H9 (cell line): ENCODE data around the gene AK5. TPM values are rescaled to one million over a fixed set of nuclear protein-coding genes. Genes with fewer than 3 reads are reported as not detected.

Experiments used
- DNase-seq: peaks from one replicate; pipeline ENCODE4 v3.0.0-alpha.2; 2017
- H2AFZ ChIP-seq: one replicate; pipeline ENCODE4 v1.6.1; 2013; ENCODE audit warnings: mild to moderate bottlenecking, low read length, control low read depth, moderate library complexity
- H2AK5ac ChIP-seq: 2 replicates; pipeline ENCODE4 v1.6.1; 2013; ENCODE audit warnings: low read length, control low read depth, mixed read lengths; ENCODE audit not compliant: insufficient read length
- H2BK120ac ChIP-seq: one replicate; pipeline ENCODE4 v1.6.1; 2013; ENCODE audit warnings: low read depth, mild to moderate bottlenecking, low read length, control low read depth, inconsistent platforms; ENCODE audit not compliant: poor library complexity, severe bottlenecking
- H2BK12ac ChIP-seq: 2 replicates; pipeline ENCODE4 v1.6.1; 2013; ENCODE audit warnings: low read length, control low read depth, mixed read lengths, low read depth; ENCODE audit not compliant: insufficient read length
- H2BK15ac ChIP-seq: 2 replicates; pipeline ENCODE4 v1.6.1; 2013; ENCODE audit warnings: low read depth, low read length, control low read depth
- H2BK20ac ChIP-seq: one replicate; pipeline ENCODE4 v1.6.1; 2013; ENCODE audit warnings: low read depth, mild to moderate bottlenecking, low read length, control low read depth, inconsistent platforms; ENCODE audit not compliant: poor library complexity, severe bottlenecking
- H2BK5ac ChIP-seq: 2 replicates; pipeline ENCODE4 v1.6.1; 2013; ENCODE audit warnings: low read length, control low read depth, mixed read lengths; ENCODE audit not compliant: insufficient read length
- H3K14ac ChIP-seq: 2 replicates; pipeline ENCODE4 v1.6.1; 2013; ENCODE audit warnings: low read length, control low read depth; ENCODE audit not compliant: insufficient read depth
- H3K18ac ChIP-seq: 2 replicates; pipeline ENCODE4 v1.6.1; 2013; ENCODE audit warnings: low read depth, mild to moderate bottlenecking, mixed read lengths, low read length, control low read depth; ENCODE audit not compliant: insufficient read length
- H3K23ac ChIP-seq: 2 replicates; pipeline ENCODE4 v1.6.1; 2013; ENCODE audit warnings: low read length, control low read depth, mixed read lengths, low read depth; ENCODE audit not compliant: insufficient read length
- H3K23me2 ChIP-seq: 2 replicates; pipeline ENCODE4 v1.6.1; 2013; ENCODE audit warnings: low read depth, mild to moderate bottlenecking, mixed read lengths, low read length, control low read depth; ENCODE audit not compliant: insufficient read length, poor library complexity, severe bottlenecking
- H3K27ac ChIP-seq: 2 replicates; pipeline ENCODE4 v1.5.1; 2013; ENCODE audit warnings: low read length, control low read depth, mixed read lengths, low read depth; ENCODE audit not compliant: insufficient read length
- H3K27me3 ChIP-seq: 2 replicates; pipeline ENCODE4 v1.6.1; 2013; ENCODE audit warnings: low read length, control low read depth, inconsistent platforms; ENCODE audit not compliant: insufficient read depth
- H3K4ac ChIP-seq: 2 replicates; pipeline ENCODE4 v1.6.1; 2013; ENCODE audit warnings: low read depth, mild to moderate bottlenecking, control low read depth, inconsistent platforms, low read length, moderate library complexity
- H3K4me1 ChIP-seq: 2 replicates; pipeline ENCODE4 v1.6.1; 2013; ENCODE audit warnings: low read length, control low read depth, inconsistent platforms; ENCODE audit not compliant: insufficient read depth
- H3K4me2 ChIP-seq: 2 replicates; pipeline ENCODE4 v1.6.1; 2013; ENCODE audit warnings: low read length, control low read depth, mixed read lengths; ENCODE audit not compliant: insufficient read length, insufficient read depth
- H3K56ac ChIP-seq: 2 replicates; pipeline ENCODE4 v1.6.1; 2013; ENCODE audit warnings: low read depth, mild to moderate bottlenecking, mixed read lengths, low read length, control low read depth; ENCODE audit not compliant: insufficient read length
- H3K79me1 ChIP-seq: 2 replicates; pipeline ENCODE4 v1.6.1; 2013; ENCODE audit warnings: low read depth, mild to moderate bottlenecking, moderate library complexity, low read length, control low read depth, inconsistent platforms; ENCODE audit not compliant: insufficient read depth, poor library complexity, severe bottlenecking
- H3K79me2 ChIP-seq: 2 replicates; pipeline ENCODE4 v1.6.1; 2013; ENCODE audit warnings: low read length, control low read depth, inconsistent platforms; ENCODE audit not compliant: insufficient read depth
- H3K9ac ChIP-seq: 2 replicates; pipeline ENCODE4 v1.6.1; 2013; ENCODE audit warnings: low read length, control low read depth, mixed read lengths; ENCODE audit not compliant: insufficient read length; ENCODE audit errors: extremely low read depth
- H3K9me3 ChIP-seq: one replicate; pipeline ENCODE4 v1.6.1; 2013; ENCODE audit warnings: low read depth, low read length, inconsistent platforms; ENCODE audit not compliant: control insufficient read depth
- H3T11ph ChIP-seq: one replicate; pipeline ENCODE4 v1.6.1; 2013; ENCODE audit warnings: mild to moderate bottlenecking, low read length, control low read depth, inconsistent platforms
- H4K20me1 ChIP-seq: one replicate; pipeline ENCODE4 v1.6.1; 2013; ENCODE audit not compliant: control insufficient read depth, insufficient read length, insufficient read depth
- H4K5ac ChIP-seq: 2 replicates; pipeline ENCODE4 v1.6.1; 2013; ENCODE audit warnings: low read depth, mild to moderate bottlenecking, mixed read lengths, low read length, control low read depth; ENCODE audit not compliant: insufficient read length
- H4K8ac ChIP-seq: replicated peaks from 2 replicates; pipeline ENCODE4 v1.6.1; 2013; ENCODE audit warnings: low read length, control low read depth, mixed read lengths, low read depth; ENCODE audit not compliant: insufficient read length
- H4K91ac ChIP-seq: 2 replicates; pipeline ENCODE4 v1.6.1; 2013; ENCODE audit warnings: low read depth, mild to moderate bottlenecking, moderate library complexity, mixed read lengths, low read length, control low read depth; ENCODE audit not compliant: insufficient read length
- H3K27ac Mint-ChIP-seq, 3 experiments: 2 replicates in 2 of 3; 3 replicates in 1 of 3; pipeline ENCODE4 v1.8.0; 2020 to 2021; ENCODE audit warnings: mixed read lengths in 3 of 3, mild to moderate bottlenecking in 1 of 3, moderate library complexity in 1 of 3
- H3K27me3 Mint-ChIP-seq: 2 replicates; pipeline ENCODE4 v1.8.0; 2021; ENCODE audit warnings: low read depth, mild to moderate bottlenecking, moderate library complexity, mixed read lengths
- H3K36me3 Mint-ChIP-seq, 3 experiments: 2 replicates in 2 of 3; 3 replicates in 1 of 3; pipeline ENCODE4 v1.8.0; 2020 to 2021; ENCODE audit warnings: low read depth in 3 of 3, mixed read lengths in 3 of 3; ENCODE audit not compliant: insufficient read depth in 1 of 3
- H3K4me1 Mint-ChIP-seq, 2 experiments: 2 replicates each; pipeline ENCODE4 v1.8.0; 2020; ENCODE audit warnings: mixed read lengths in 2 of 2
- H3K4me3 Mint-ChIP-seq, 2 experiments: 2 replicates in 1 of 2; 3 replicates in 1 of 2; pipeline ENCODE4 v1.8.0; 2020 to 2021; ENCODE audit warnings: mild to moderate bottlenecking in 2 of 2, mixed read lengths in 2 of 2, moderate library complexity in 1 of 2
- H3K9me3 Mint-ChIP-seq, 2 experiments: 2 replicates in 1 of 2; 3 replicates in 1 of 2; pipeline ENCODE4 v1.8.0; 2020; ENCODE audit warnings: mild to moderate bottlenecking in 2 of 2, mixed read lengths in 2 of 2, moderate library complexity in 1 of 2
- CTCF ChIP-seq: fragments of 200-600 bp; sonication (generic); conservative IDR thresholded peaks from 3 replicates; pipeline ENCODE4 v1.8.0; 2021; ENCODE audit warnings: antibody characterized with exemption, mild to moderate bottlenecking
- WGBS: extraction: QIAGEN DNeasy Blood & Tissue Kit; methylation state at CpG from one replicate; pipeline ENCODE4 v1.1.7; 2013; ENCODE audit warnings: missing lambda C conversion rate, low lambda C conversion rate, mixed read lengths; ENCODE audit not compliant: insufficient read length; ENCODE audit errors: extremely low coverage; 5-methylcytosine and 5-hydroxymethylcytosine counted together
- total RNA-seq: library from RNA; stranded (reverse); gene quantifications from 2 replicates; pipeline ENCODE4 v1.2.1, GENCODE V29; 2021

The AK5 gene
- total RNA-seq, 1 experiment from 2014 or later: 2.5 TPM

- no peak overlapping the region for H3K4me3 Mint-ChIP-seq
- Histone ChIP-seq H3K23ac (no peak overlapping the region), H4K5ac (no peak overlapping the region), H2BK20ac (no peak overlapping the region), H4K91ac (no peak overlapping the region), H3K4ac (no peak overlapping the region), H3K18ac (no peak overlapping the region), H4K8ac (no peak overlapping the region), H3K79me1 (no peaks in the 10 kb centered on the region), H3K79me2 (no peaks in the 10 kb centered on the region), H2BK12ac (no peak overlapping the region), H3K23me2 (no peaks in the 10 kb centered on the region), H2AFZ (no peak overlapping the region), H2BK15ac (no peak overlapping the region), H4K20me1 (no peaks in the 10 kb centered on the region), H3K4me1 (peaks cover 2% of the 10 kb centered on the region; the same call in 1 of the 2 replicates), H2AK5ac (no peak overlapping the region), H2BK5ac (no peak overlapping the region), H3T11ph (no peak overlapping the region), H3K9me3 (no peaks in the 10 kb centered on the region), H3K56ac (no peak overlapping the region), H3K4me2 (no peak overlapping the region), H3K27me3 (no peaks in the 10 kb centered on the region), H3K14ac (no peak overlapping the region), H2BK120ac (no peak overlapping the region), H3K9ac (no peak overlapping the region), H3K27ac (no peak overlapping the region)
- H3K36me3 Mint-ChIP-seq: no peaks in the 10 kb centered on the region
- no peak for DNase-seq
- H3K27me3 Mint-ChIP-seq: no peaks in the 10 kb centered on the region
- no CpG with 5 or more reads among the region's 4 CpGs for WGBS
- TF ChIP-seq CTCF: no peak
- H3K27ac Mint-ChIP-seq: no peak overlapping the region
- H3K9me3 Mint-ChIP-seq: no peaks in the 10 kb centered on the region
- H3K4me1 Mint-ChIP-seq: peaks cover 10 to 11% of the 10 kb centered on the region in 2 experiments
These were observed 110.7 kb downstream of the AK5 start for GRCh38 chr1:77392486-77392885.
